Stimulated activated CD4-positive, alpha-beta T cell treated with anti-CD3 and anti-CD28 coated beads, Interleukin-1b, Interleukin-23, amount 100 ng/mL, for 24 hours (primary cell): Measurements from ENCODE around the gene CXCL6.

Experiments
- DNase-seq, 4 experiments: peaks; one replicate each; pipeline ENCODE4 v3.0.0-alpha.2; 2020; ENCODE audit warnings: low read depth in 4 of 4, low spot score in 1 of 4

Gene CXCL6

GRCh38 chr4:73842696-73843095 lies 6.2 kb downstream of the CXCL6 start:
- no peak for DNase-seq

DNA sequence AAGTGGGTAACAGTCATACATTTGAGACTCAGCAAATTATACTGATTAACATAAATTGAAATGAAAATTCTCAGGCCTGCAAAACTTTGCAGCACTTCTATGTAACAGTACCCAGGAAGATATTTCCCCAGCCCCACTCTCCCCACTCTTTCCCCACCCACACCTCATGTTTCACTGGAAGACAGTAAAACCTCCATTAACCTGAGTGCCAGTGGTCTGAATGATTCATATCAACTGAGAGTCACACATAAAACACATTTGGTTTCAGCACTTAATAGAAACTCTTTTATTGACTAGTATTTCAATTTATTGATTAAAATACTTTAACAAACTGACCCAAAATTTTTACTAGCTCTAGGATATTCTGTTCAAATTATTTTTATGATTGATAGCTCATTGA lies 6.9 kb downstream of the CXCL6 start:
- no peak for DNase-seq

GRCh38 chr4:73844345-73844744 lies 7.9 kb downstream of the CXCL6 start:
- DNase-seq = no peak

GRCh38 chr4:73844806-73845205 lies 8.3 kb downstream of the CXCL6 start:
- DNase-seq = no peak

GRCh38 chr4:73847526-73848182 lies 11.2 kb downstream of the CXCL6 start:
- DNase-seq = no peak

- no peak for DNase-seq
Observed at GRCh38 chr4:73848183-73848777, 11.8 kb downstream of the CXCL6 start.

- no peak for DNase-seq
Observed at GRCh38 chr4:73850261-73850970, 13.9 kb downstream of the CXCL6 start.

GRCh38 chr4:73851293-73851692 lies 14.8 kb downstream of the CXCL6 start:
- DNase-seq = no peak

GRCh38 chr4:73852771-73853170 lies 16.3 kb downstream of the CXCL6 start:
- no peak for DNase-seq

DNA sequence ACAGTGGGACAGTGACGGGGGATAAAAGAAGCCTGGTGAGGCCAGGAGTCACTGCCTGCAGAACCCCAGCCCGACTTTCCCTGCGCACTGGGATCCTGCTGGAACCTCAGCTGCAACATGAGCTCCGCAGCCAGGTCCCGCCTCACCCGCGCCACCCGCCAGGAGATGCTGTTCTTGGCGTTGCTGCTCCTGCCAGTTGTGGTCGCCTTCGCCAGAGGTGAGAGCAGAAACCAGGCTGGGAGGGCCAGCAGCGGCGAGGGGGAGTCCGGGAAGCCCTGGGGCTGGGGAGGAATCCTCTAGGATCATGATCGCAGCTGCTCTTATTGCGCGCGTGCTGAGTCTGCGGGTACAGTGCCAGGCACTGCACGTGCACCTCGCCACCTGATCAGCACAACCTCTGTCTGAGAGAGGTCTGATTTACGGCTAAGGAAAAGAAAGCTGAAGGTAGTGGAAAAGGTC lies 16.8 kb downstream of the CXCL6 start, which contains the start of gene PF4V1:
Gene PF4V1, plus strand, starts transcription at position 51 of the 459 bp plus-strand sequence. Its CDS starts 67 bp downstream, at position 118.
- DNase-seq = no peak

DNA sequence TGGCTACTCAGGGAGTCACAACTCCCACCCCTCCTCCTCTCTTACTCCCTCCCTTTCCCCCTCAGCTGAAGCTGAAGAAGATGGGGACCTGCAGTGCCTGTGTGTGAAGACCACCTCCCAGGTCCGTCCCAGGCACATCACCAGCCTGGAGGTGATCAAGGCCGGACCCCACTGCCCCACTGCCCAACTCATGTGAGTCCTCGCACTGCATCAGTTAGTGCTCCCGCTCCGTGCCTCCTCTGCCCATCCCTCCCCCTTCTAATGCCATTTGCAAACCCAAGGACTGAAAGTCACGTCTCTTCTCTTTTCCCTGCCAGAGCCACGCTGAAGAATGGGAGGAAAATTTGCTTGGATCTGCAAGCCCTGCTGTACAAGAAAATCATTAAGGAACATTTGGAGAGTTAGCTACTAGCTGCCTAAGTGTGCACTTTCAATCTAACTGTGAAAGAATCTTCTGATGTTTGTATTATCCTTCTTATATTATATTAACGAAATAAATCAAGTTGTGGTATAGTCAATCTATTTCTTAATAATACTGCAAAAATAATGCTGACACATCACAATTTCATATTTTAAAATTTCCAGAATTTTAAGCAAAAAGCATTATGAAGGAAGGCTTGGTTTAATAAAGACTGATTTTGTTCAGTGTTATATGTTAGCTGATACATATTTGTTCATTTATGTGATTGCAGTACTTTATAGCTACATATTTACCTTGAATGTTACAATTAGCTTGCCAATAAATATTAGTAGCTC lies 17.4 kb downstream of the CXCL6 start:
- DNase-seq = no peak

DNA sequence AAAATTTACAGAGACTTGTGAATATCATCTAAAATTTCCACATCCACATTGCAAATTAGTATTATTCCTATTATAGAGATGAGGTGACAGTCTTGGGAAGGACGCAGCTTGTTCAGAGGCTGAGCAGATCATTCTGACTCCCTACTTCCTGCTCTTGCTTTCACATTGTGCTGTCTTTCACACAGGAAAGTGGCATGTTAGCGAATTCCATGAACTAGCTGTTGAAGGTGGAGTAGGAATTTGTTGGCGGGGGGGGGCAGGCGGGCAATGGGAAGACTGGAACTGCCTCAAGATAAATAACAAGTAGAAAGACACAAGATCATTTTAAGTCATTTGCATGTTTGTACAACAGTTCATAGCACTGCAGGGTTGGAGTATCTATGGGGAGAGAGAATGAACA lies 18.9 kb downstream of the CXCL6 start:
- no peak for DNase-seq

- DNase-seq = no peak
Observed at GRCh38 chr4:73856518-73856917, 20.0 kb downstream of the CXCL6 start.

DNA sequence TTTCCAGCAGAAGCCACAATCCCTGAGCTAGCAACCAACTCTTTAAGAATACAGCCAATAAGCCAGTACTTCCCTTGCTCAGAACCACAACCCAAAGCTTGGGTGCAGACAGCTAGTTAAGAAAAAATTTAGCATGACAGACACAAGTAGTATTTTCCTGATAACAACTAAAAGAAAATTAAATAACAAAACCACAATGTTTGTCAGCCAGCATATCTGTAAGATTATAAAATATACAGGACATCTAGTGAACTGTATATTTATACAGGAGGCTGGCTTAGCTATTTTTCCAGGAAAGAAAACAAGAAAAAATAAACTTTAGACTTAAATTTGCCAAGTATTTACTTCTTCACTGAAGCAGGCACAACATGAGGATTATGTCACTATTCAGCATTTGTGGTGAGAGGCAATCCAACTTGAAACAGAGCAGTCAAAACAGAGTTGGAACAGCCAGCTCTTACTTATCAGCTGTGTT lies 23.2 kb downstream of the CXCL6 start:
- DNase-seq = no peak

GRCh38 chr4:73860181-73860580 lies 23.7 kb downstream of the CXCL6 start:
- no peak for DNase-seq

- DNase-seq = no peak
Observed at GRCh38 chr4:73860917-73861316, 24.4 kb downstream of the CXCL6 start.

GRCh38 chr4:73862322-73862721 lies 25.8 kb downstream of the CXCL6 start:
- no peak for DNase-seq

GRCh38 chr4:73864365-73864764 lies 27.9 kb downstream of the CXCL6 start:
- DNase-seq = no peak

DNA sequence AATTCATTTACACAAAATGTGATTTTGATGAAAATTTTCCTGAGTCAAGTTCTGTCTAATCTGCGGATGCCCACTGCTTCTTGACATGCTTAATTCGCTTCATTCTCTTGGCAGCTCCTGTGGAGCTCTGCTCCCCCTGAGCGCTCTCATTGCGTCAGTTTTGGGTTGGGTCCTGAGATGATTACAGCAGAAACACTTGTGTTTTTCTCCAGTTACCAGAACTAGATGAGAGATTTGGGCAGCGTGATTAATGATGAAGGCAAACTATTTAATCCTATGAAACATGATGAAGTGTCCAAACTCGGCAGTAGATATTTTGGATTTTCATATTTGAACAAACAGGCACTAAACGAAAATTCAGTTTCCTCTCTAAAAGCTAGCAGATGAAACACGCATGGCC lies 28.5 kb downstream of the CXCL6 start:
- DNase-seq = no peak

DNA sequence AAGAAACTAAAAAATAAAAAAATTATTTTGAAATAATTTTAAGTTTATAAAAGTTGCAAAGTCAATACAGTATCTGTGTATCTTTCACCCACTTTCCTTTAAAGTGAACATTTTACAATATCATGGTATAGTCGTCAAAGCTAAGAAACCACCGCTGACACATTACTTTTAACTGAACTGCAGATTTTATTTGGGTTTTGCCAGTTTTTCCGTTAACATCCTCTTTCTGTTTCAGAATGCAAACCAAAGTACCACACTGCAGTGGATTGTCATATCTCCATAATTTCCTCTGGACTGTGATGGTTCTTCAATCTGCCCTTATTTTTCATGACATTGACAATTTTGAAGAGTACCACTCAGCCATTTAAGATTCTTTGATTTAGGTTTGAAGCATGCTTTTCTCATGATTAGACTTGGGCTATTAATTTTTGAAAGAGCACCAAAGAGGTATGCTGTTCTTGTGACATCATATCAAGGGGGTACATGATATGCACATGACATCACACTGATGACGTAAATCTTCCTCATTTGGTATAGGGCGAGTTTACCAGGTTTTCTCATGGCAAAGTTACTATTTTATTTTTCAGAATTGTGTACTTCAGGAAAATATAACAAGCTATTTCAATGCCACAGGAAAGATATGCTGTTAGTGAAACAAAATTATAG lies 29.1 kb downstream of the CXCL6 start:
- DNase-seq = no peak

DNA sequence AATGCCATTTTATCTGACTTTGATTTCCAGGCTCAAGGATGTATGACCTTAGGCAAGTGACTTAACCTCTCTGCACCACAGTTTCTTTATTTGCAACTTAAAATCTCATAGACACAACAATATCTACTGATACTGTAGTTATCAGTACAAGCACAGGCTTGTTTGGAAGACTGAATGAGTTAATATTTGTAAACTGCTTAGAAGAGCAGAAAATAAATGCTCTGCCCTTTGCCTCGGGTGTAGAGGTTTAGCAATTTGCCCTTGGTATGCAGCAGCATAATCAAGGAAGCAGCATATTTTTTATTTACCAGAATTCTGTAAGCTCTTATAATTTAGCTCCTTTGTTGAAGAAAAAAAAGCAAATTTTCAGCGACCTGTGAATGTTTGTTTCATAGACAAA lies 29.8 kb downstream of the CXCL6 start:
- DNase-seq = no peak
